HFFc6 (cell line): ENCODE results near the gene ACSF2. TPM values are rescaled to one million over a fixed set of nuclear protein-coding genes. Genes with fewer than 3 reads are reported as not detected.
A peak's percentile ranks its signal among the peaks of the same experiment; 100 is the strongest.

Experiments
- DNase-seq: peaks from one replicate; pipeline ENCODE4 v3.0.0-alpha.2; 2018
- H3K27ac Mint-ChIP-seq: 2 replicates; pipeline ENCODE4 v1.8.0; 2020; ENCODE audit warnings: mild to moderate bottlenecking, mixed read lengths
- H3K27me3 Mint-ChIP-seq: 2 replicates; pipeline ENCODE4 v1.8.0; 2021; ENCODE audit warnings: mild to moderate bottlenecking, moderate library complexity, mixed read lengths; ENCODE audit not compliant: insufficient read depth
- H3K36me3 Mint-ChIP-seq: 2 replicates; pipeline ENCODE4 v1.8.0; 2021; ENCODE audit warnings: low read depth, mixed read lengths
- H3K4me1 Mint-ChIP-seq: 2 replicates; pipeline ENCODE4 v1.8.0; 2020; ENCODE audit warnings: low read depth, mixed read lengths
- H3K4me3 Mint-ChIP-seq: 2 replicates; pipeline ENCODE4 v1.8.0; 2020; ENCODE audit warnings: mild to moderate bottlenecking, moderate library complexity, mixed read lengths
- H3K9me3 Mint-ChIP-seq: 2 replicates; pipeline ENCODE4 v1.8.0; 2020; ENCODE audit warnings: mild to moderate bottlenecking, mixed read lengths
- total RNA-seq, 6 experiments: library from RNA; stranded (reverse); fragmentation: NEBNext Ultra II Directional; extraction: Animal tissue kit (Norgen Biotek cat#: 25700); gene quantifications; 2 replicates in 1 of 6; 3 replicates in 5 of 6; pipeline ENCODE4 v1.2.3, GENCODE V29; 2021
- TF ChIP-seq, protein P1 (sequence below): fragments of 200-600 bp; sonication (generic); IDR thresholded peaks from 2 replicates; pipeline ENCODE4 v1.5.0; 2021; ENCODE audit warnings: antibody characterized with exemption, mild to moderate bottlenecking

The ACSF2 gene
- total RNA-seq, 6 experiments from 2014 or later = 15.3 to 23.3 (median 17.5) TPM

DNA sequence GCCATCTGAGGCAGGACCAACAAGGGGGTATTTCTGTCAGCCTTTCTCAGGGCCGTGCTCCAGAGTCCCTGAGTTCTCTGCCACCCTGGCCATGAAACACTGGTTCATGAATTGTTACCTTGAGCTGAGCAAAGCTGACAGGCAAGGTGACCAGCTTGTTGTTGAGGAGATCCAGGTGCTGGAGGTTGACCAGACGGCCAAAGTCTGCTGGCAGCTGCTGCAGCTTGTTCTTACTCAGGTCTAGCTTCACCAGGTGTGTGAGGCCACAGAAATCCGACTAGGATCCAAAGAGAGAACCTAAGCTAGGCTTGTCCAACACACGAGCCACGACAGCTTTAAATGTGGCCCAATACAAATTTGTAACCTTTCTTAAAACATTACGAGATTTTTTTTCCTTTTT is 33.4 kb upstream of the ACSF2 start:
- DNase-seq = no peak
- H3K36me3 Mint-ChIP-seq = peaks cover 75% of the 10 kb centered on the region
- H3K9me3 Mint-ChIP-seq = no peaks in the 10 kb centered on the region
- TF ChIP-seq, protein P1, sequence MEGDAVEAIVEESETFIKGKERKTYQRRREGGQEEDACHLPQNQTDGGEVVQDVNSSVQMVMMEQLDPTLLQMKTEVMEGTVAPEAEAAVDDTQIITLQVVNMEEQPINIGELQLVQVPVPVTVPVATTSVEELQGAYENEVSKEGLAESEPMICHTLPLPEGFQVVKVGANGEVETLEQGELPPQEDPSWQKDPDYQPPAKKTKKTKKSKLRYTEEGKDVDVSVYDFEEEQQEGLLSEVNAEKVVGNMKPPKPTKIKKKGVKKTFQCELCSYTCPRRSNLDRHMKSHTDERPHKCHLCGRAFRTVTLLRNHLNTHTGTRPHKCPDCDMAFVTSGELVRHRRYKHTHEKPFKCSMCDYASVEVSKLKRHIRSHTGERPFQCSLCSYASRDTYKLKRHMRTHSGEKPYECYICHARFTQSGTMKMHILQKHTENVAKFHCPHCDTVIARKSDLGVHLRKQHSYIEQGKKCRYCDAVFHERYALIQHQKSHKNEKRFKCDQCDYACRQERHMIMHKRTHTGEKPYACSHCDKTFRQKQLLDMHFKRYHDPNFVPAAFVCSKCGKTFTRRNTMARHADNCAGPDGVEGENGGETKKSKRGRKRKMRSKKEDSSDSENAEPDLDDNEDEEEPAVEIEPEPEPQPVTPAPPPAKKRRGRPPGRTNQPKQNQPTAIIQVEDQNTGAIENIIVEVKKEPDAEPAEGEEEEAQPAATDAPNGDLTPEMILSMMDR = no peak
- H3K27ac Mint-ChIP-seq = peak overlapping the region; percentile 21; the same call in 1 of the 2 replicates
- no peaks in the 10 kb centered on the region; the same call in 1 of the 2 replicates for H3K27me3 Mint-ChIP-seq
- peaks cover 41% of the 10 kb centered on the region for H3K4me1 Mint-ChIP-seq
- no peak overlapping the region for H3K4me3 Mint-ChIP-seq

DNA sequence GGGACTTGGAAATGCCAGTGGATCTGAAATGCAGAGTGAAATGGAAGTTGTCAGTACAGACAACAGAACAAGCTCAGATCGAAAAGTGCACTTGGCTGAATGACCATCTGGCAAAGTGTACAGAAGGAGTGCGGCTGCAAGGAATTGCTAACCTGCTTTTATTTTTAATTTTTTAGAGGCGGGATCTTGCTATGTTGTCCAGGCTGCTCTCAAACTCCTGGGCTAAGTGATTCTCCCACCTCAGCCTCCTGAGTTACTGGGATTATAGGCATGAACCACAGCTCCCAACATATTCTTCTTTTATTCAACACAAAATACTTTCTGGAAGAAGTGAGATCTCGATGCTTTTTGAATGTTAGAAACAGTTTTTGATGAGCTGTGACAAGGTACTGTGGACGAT is 32.3 kb upstream of the ACSF2 start:
- Mint-ChIP-seq H3K27me3 (no peaks in the 10 kb centered on the region; the same call in 1 of the 2 replicates), H3K4me3 (peak overlapping the region; percentile 97), H3K4me1 (peaks cover 45% of the 10 kb centered on the region), H3K9me3 (no peaks in the 10 kb centered on the region), H3K27ac (0 out of 2 replicates have a peak overlapping the region, but pooled peaks have one; percentile 6), H3K36me3 (peaks cover 65% of the 10 kb centered on the region)
- DNase-seq = no peak
- TF ChIP-seq, protein P1 = no peak

- Mint-ChIP-seq H3K27me3 (no peaks in the 10 kb centered on the region; the same call in 1 of the 2 replicates), H3K36me3 (peaks cover 56% of the 10 kb centered on the region), H3K27ac (peak overlapping the region; percentile 50), H3K4me3 (peak overlapping the region; percentile 97), H3K9me3 (no peaks in the 10 kb centered on the region), H3K4me1 (peaks cover 45% of the 10 kb centered on the region)
- TF ChIP-seq, protein P1 = no peak; the same call in 1 of the 2 replicates
- DNase-seq = no peak
These were observed 31.3 kb upstream of the ACSF2 start for GRCh38 chr17:50394711-50395110.

- Mint-ChIP-seq H3K27ac (peak overlapping the region; percentile 94), H3K4me3 (peak overlapping the region; percentile 97), H3K9me3 (no peaks in the 10 kb centered on the region), H3K4me1 (peaks cover 41% of the 10 kb centered on the region), H3K27me3 (peaks cover 4% of the 10 kb centered on the region), H3K36me3 (peaks cover 45% of the 10 kb centered on the region)
- TF ChIP-seq, protein P1 = no peak
- DNase-seq = peak; percentile 26
These were observed 29.5 kb upstream of the ACSF2 start for GRCh38 chr17:50396261-50397110.

GRCh38 chr17:50397111-50397918 is 28.7 kb upstream of the ACSF2 start, which contains the start of gene LRRC59:
Gene LRRC59 (minus strand): TSS chr17:50397523. CDS start chr17:50397317, 206 bp downstream.
- DNase-seq = peak; percentile 68
- Mint-ChIP-seq H3K36me3 (peaks cover 40% of the 10 kb centered on the region), H3K4me1 (peaks cover 36% of the 10 kb centered on the region), H3K9me3 (no peaks in the 10 kb centered on the region), H3K4me3 (peak within 1 kb of the TSS; percentile 97), H3K27me3 (peaks cover 4% of the 10 kb centered on the region), H3K27ac (peak within 1 kb of the TSS; percentile 94)
- TF ChIP-seq, protein P1 = peak; percentile 99
